ENCODE results near the gene AP4E1. TPM values are rescaled to one million over a fixed set of nuclear protein-coding genes. Genes with fewer than 3 reads are reported as not detected.

The AP4E1 gene
- total RNA-seq, 1 experiment from 2014 or later, result 10.1 TPM

DNA sequence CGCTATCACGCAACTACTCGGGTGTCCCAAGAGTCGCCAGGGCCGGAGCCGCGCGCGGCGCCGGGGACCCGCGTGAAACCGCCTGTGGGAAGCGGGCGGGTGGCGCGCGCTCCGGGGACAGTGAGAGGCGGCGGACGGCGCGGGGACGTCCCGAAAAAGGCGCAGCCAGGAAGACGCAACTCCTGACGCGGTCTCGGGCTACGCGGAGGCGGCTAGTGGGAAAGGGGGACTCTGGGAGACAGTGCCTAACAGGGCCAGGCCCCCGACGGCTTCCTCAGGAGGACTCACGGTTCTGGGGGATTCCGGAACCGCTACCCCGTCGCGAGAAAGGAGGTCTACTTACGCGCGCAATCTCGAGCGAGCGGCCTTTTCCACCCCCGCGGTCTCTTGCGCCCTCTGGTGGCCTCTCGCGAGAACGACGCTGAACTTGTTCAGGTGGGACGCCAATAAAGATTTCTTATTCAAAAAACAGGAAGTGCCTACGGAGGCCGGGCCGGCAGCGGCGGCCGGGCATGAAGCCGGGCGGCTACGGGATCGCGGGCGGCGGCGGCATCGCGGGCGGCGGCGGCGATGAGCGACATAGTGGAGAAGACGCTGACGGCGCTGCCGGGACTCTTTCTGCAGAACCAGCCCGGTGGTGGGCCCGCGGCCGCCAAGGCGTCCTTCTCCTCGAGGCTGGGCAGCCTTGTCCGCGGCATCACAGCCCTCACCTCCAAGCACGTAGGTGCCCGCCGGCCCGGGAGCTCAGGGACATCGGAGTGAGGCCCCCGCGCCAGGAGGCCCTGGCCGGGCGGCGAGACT is at the start of gene AP4E1 (continued):
- TF ChIP-seq, protein P1, sequence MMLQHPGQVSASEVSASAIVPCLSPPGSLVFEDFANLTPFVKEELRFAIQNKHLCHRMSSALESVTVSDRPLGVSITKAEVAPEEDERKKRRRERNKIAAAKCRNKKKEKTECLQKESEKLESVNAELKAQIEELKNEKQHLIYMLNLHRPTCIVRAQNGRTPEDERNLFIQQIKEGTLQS (IDR thresholded peaks at IDR 0.05), result no peak
- TF ChIP-seq CEBPB (IDR thresholded peaks at IDR 0.05; ENCODE audit: low read depth) (no peak), ELF1 (IDR thresholded peaks at IDR 0.05; ENCODE audit: borderline replicate concordance, low read depth) (peak; percentile 90), FOSL1 (IDR thresholded peaks at IDR 0.05; ENCODE audit: low read depth) (no peak), YY1 (IDR thresholded peaks at IDR 0.05; ENCODE audit: extremely low read depth, insufficient replicate concordance, low read depth, low read length) (peak; percentile 83), SRF (IDR thresholded peaks at IDR 0.05; ENCODE audit: low read depth) (no peak)

DNA sequence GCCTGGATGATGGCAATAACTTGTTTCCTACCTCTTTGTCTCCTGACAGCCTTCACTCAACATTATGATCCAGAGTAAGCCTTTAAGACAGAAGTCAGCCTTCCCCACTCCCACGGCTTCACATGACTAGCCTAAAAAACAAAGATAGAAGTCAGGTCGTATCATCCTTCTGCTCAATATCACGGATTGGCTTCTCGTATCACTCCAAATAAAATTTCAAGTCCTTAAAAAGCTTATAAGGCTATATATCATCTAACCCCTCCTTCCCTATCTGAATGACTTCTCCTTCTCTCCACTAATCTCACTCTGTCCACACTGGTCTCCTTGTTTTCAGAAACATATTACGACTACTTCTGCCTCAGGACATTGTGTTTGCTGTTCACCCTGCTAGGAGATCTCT is 47.7 kb upstream of the AP4E1 start:
- ChIA-PET CTCF (no interaction called here), RAD21 (ENCODE audit: low non-redundant PET in 1 of 2, low total read pairs in 2 of 2, uncharacterized antibody in 2 of 2, unreplicated experiment in 2 of 2) (no interaction called here), POLR2A (no interaction called here)
- no peak for DNase-seq (ENCODE audit: low read depth, low spot score)
- ATAC-seq, result no peak
- no TSS peak for BruUV-seq (replicated peaks)
- Histone ChIP-seq H3K9me2 (ENCODE audit: insufficient read depth) (no peaks in the 10 kb centered on the region), H3K9ac (ENCODE audit: low read length) (no peak overlapping the region), H3K27ac (ENCODE audit: low read depth, low read length) (no peak overlapping the region), H4K20me1 (ENCODE audit: insufficient read depth) (no peaks in the 10 kb centered on the region), H3K36me3 (ENCODE audit: control insufficient read depth in 1 of 2, insufficient read depth in 2 of 2, low read length in 2 of 2) (no peaks in the 10 kb centered on the region), H3K4me3 (replicated peaks in 1 of 2; ENCODE audit: low read depth in 1 of 2, low read length in 2 of 2) (no peak overlapping the region), H3K4me2 (ENCODE audit: low read length) (no peak overlapping the region), H3K9me3 (ENCODE audit: control insufficient read depth in 1 of 2, insufficient read depth in 1 of 2, low read depth in 1 of 2, low read length in 2 of 2) (no peaks in the 10 kb centered on the region), H3K27me3 (ENCODE audit: insufficient read depth, low read length) (no peaks in the 10 kb centered on the region), H2AFZ (ENCODE audit: low read depth, low read length, poor library complexity, severe bottlenecking) (no peak overlapping the region), H3K79me2 (ENCODE audit: insufficient read depth, low read length) (no peaks in the 10 kb centered on the region), H3K4me1 (ENCODE audit: control insufficient read depth in 1 of 2, insufficient read depth in 2 of 2, low read length in 2 of 2) (no peaks in the 10 kb centered on the region)
- intact Hi-C loops (cut with micrococcal nuclease), result no loop called here
- TF ChIP-seq, protein P2, sequence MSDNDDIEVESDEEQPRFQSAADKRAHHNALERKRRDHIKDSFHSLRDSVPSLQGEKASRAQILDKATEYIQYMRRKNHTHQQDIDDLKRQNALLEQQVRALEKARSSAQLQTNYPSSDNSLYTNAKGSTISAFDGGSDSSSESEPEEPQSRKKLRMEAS (IDR thresholded peaks at IDR 0.05), result no peak
- no peak for TF ChIP-seq EZH2 (IDR thresholded peaks at IDR 0.05)
- no peak for TF ChIP-seq SIN3A (IDR thresholded peaks at IDR 0.05; ENCODE audit: low read depth)
- TF ChIP-seq ELF1 (IDR thresholded peaks at IDR 0.05; ENCODE audit: borderline replicate concordance, low read depth), result no peak
- no peak for TF ChIP-seq FOSL1 (IDR thresholded peaks at IDR 0.05; ENCODE audit: low read depth)
- TF ChIP-seq, protein P1 (IDR thresholded peaks at IDR 0.05), result no peak
- TF ChIP-seq SP1 (IDR thresholded peaks at IDR 0.05; ENCODE audit: low read depth), result no peak
- TF ChIP-seq, protein P3, sequence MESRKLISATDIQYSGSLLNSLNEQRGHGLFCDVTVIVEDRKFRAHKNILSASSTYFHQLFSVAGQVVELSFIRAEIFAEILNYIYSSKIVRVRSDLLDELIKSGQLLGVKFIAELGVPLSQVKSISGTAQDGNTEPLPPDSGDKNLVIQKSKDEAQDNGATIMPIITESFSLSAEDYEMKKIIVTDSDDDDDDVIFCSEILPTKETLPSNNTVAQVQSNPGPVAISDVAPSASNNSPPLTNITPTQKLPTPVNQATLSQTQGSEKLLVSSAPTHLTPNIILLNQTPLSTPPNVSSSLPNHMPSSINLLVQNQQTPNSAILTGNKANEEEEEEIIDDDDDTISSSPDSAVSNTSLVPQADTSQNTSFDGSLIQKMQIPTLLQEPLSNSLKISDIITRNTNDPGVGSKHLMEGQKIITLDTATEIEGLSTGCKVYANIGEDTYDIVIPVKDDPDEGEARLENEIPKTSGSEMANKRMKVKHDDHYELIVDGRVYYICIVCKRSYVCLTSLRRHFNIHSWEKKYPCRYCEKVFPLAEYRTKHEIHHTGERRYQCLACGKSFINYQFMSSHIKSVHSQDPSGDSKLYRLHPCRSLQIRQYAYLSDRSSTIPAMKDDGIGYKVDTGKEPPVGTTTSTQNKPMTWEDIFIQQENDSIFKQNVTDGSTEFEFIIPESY (IDR thresholded peaks at IDR 0.05; ENCODE audit: extremely low read depth, insufficient replicate concordance, low read length), result no peak
- TF ChIP-seq SRF (IDR thresholded peaks at IDR 0.05; ENCODE audit: low read depth), result no peak
- no peak for TF ChIP-seq POLR2A (IDR thresholded peaks at IDR 0.05; ENCODE audit: borderline replicate concordance, extremely low read depth, insufficient read depth, insufficient read length)
- TF ChIP-seq, protein P4, sequence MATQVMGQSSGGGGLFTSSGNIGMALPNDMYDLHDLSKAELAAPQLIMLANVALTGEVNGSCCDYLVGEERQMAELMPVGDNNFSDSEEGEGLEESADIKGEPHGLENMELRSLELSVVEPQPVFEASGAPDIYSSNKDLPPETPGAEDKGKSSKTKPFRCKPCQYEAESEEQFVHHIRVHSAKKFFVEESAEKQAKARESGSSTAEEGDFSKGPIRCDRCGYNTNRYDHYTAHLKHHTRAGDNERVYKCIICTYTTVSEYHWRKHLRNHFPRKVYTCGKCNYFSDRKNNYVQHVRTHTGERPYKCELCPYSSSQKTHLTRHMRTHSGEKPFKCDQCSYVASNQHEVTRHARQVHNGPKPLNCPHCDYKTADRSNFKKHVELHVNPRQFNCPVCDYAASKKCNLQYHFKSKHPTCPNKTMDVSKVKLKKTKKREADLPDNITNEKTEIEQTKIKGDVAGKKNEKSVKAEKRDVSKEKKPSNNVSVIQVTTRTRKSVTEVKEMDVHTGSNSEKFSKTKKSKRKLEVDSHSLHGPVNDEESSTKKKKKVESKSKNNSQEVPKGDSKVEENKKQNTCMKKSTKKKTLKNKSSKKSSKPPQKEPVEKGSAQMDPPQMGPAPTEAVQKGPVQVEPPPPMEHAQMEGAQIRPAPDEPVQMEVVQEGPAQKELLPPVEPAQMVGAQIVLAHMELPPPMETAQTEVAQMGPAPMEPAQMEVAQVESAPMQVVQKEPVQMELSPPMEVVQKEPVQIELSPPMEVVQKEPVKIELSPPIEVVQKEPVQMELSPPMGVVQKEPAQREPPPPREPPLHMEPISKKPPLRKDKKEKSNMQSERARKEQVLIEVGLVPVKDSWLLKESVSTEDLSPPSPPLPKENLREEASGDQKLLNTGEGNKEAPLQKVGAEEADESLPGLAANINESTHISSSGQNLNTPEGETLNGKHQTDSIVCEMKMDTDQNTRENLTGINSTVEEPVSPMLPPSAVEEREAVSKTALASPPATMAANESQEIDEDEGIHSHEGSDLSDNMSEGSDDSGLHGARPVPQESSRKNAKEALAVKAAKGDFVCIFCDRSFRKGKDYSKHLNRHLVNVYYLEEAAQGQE (IDR thresholded peaks at IDR 0.05; ENCODE audit: low read depth), result no peak
- TF ChIP-seq, protein P5, sequence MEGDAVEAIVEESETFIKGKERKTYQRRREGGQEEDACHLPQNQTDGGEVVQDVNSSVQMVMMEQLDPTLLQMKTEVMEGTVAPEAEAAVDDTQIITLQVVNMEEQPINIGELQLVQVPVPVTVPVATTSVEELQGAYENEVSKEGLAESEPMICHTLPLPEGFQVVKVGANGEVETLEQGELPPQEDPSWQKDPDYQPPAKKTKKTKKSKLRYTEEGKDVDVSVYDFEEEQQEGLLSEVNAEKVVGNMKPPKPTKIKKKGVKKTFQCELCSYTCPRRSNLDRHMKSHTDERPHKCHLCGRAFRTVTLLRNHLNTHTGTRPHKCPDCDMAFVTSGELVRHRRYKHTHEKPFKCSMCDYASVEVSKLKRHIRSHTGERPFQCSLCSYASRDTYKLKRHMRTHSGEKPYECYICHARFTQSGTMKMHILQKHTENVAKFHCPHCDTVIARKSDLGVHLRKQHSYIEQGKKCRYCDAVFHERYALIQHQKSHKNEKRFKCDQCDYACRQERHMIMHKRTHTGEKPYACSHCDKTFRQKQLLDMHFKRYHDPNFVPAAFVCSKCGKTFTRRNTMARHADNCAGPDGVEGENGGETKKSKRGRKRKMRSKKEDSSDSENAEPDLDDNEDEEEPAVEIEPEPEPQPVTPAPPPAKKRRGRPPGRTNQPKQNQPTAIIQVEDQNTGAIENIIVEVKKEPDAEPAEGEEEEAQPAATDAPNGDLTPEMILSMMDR (IDR thresholded peaks at IDR 0.05 in 2 of 3, conservative IDR thresholded peaks at IDR 0.05 in 1 of 3; ENCODE audit: borderline replicate concordance in 1 of 3, insufficient read depth in 1 of 3, low read depth in 2 of 3, low read length in 2 of 3), result no peak
- TF ChIP-seq POLR2AphosphoS5 (IDR thresholded peaks at IDR 0.05; ENCODE audit: low read depth, low read length), result no peak
- no peak for TF ChIP-seq JUND (IDR thresholded peaks at IDR 0.05)
